ENCODE measurements around the gene BCAS1.

The BCAS1 gene

DNA sequence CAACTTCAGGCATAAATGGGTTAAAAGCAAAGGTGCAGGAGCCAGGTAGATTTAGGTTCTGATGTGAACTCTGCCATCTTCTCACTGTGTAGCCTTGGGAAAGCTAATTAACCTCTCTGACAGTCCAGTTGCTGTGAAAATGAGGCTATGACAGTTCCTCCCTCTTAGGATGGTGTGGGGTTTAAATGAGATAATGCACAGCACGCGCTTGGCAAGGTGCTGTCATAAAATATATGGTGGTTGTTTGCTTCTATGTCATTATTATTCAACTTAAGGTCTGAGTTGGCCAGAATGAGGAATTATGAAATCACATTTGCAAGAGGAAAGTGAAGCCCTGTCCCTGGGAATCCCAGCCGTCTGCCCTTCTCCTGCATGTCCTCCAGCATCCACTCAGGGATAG is 15.5 kb upstream of the BCAS1 start:
- WGBS (ENCODE audit: extremely low coverage, insufficient coverage, insufficient read length) = no CpG with 5 or more reads among the region's 3 CpGs
- H2BK5ac ChIP-seq (ENCODE audit: low read depth, low read length, poor library complexity) = no peak overlapping the region

DNA sequence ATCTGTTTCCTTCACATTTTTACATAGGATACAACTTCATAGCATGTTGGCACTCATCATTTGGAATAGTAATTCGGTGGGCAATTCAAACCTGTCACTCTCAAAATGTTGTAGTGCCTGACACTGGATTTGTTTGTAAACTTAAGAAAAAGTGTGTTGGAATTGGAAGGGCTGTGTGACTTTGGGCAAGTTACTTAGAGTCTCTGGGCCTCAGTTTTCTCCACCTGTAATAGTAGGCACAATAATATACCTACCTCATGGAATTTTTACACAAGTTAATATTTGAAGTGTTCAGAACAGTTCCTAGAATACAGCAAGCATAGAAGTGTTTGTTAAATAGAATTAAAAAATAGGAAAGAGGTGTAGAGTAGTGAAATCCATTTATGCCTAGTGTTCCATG is 15.0 kb upstream of the BCAS1 start:
- H3K9ac ChIP-seq (ENCODE audit: low read length) = no peak overlapping the region
- no peak for DNase-seq
- no peak overlapping the region for H2BK5ac ChIP-seq (ENCODE audit: low read depth, low read length, poor library complexity)
- H3K18ac ChIP-seq (ENCODE audit: low read length) = no peak overlapping the region
- H2BK12ac ChIP-seq (ENCODE audit: low read length) = no peak overlapping the region
- peaks cover 2 to 3% of the 10 kb centered on the region in 2 experiments for H3K4me1 ChIP-seq (ENCODE audit: control insufficient read depth in 1 of 2, insufficient read depth in 2 of 2, low read length in 2 of 2)
- H2AFZ ChIP-seq (ENCODE audit: insufficient read depth, low read length, poor library complexity) = no peak overlapping the region
- no peaks in the 10 kb centered on the region for H3K79me1 ChIP-seq (ENCODE audit: low read length)
- H3K4ac ChIP-seq (ENCODE audit: low read depth, low read length) = no peak overlapping the region
- H4K91ac ChIP-seq (ENCODE audit: low read depth, low read length) = no peak overlapping the region
- H2AK5ac ChIP-seq (ENCODE audit: low read length) = no peak overlapping the region
- no CpG with 5 or more reads among the region's 1 CpG for WGBS (ENCODE audit: extremely low coverage, insufficient coverage, insufficient read length)
- no peak overlapping the region for H4K12ac ChIP-seq (ENCODE audit: low read depth, low read length)
- H3K27ac ChIP-seq (ENCODE audit: low read depth, low read length) = no peak overlapping the region
- no peak overlapping the region for H3K14ac ChIP-seq (ENCODE audit: low read length)
- no peaks in the 10 kb centered on the region for H3K27me3 ChIP-seq (ENCODE audit: insufficient read depth, low read length)
- H3K4me2 ChIP-seq (ENCODE audit: low read length) = no peak overlapping the region
- H3K9me3 ChIP-seq (ENCODE audit: insufficient read depth, low read depth, low read length) = peaks cover 3% of the 10 kb centered on the region
- H3K79me2 ChIP-seq (ENCODE audit: control insufficient read depth, insufficient read depth, low read length, poor library complexity) = no peaks in the 10 kb centered on the region
- no peak overlapping the region for H3K23ac ChIP-seq (ENCODE audit: low read length)
- no peaks in the 10 kb centered on the region for H3K36me3 ChIP-seq (ENCODE audit: control insufficient read depth in 1 of 2, insufficient read depth in 2 of 2, low read length in 2 of 2)
- no peak overlapping the region for H2BK120ac ChIP-seq (ENCODE audit: insufficient read depth, low read length, poor library complexity)
- no peak overlapping the region for H3K4me3 ChIP-seq (ENCODE audit: low read depth, low read length)
- no peak overlapping the region for H4K8ac ChIP-seq (ENCODE audit: low read depth, low read length)

More for the DNA sequence above, 15.5 kb upstream of the BCAS1 start:
- DNase-seq = no peak
- Histone ChIP-seq H3K18ac (ENCODE audit: low read length) (no peak overlapping the region), H4K91ac (ENCODE audit: low read depth, low read length) (no peak overlapping the region), H3K27me3 (ENCODE audit: insufficient read depth, low read length) (no peaks in the 10 kb centered on the region), H3K14ac (ENCODE audit: low read length) (no peak overlapping the region), H3K79me1 (ENCODE audit: low read length) (no peaks in the 10 kb centered on the region), H2BK12ac (ENCODE audit: low read length) (no peak overlapping the region), H2BK120ac (ENCODE audit: insufficient read depth, low read length, poor library complexity) (no peak overlapping the region), H3K4me3 (ENCODE audit: low read depth, low read length) (no peak overlapping the region), H3K4me1 (ENCODE audit: control insufficient read depth in 1 of 2, insufficient read depth in 2 of 2, low read length in 2 of 2) (peaks cover 2 to 3% of the 10 kb centered on the region in 2 experiments), H3K27ac (ENCODE audit: low read depth, low read length) (no peak overlapping the region), H3K9ac (ENCODE audit: low read length) (no peak overlapping the region), H3K9me3 (ENCODE audit: insufficient read depth, low read depth, low read length) (peaks cover 6% of the 10 kb centered on the region), H3K36me3 (ENCODE audit: control insufficient read depth in 1 of 2, insufficient read depth in 2 of 2, low read length in 2 of 2) (no peaks in the 10 kb centered on the region), H4K12ac (ENCODE audit: low read depth, low read length) (no peak overlapping the region), H3K23ac (ENCODE audit: low read length) (no peak overlapping the region), H3K79me2 (ENCODE audit: control insufficient read depth, insufficient read depth, low read length, poor library complexity) (no peaks in the 10 kb centered on the region), H3K4me2 (ENCODE audit: low read length) (no peak overlapping the region), H4K8ac (ENCODE audit: low read depth, low read length) (no peak overlapping the region), H2AFZ (ENCODE audit: insufficient read depth, low read length, poor library complexity) (no peak overlapping the region), H3K4ac (ENCODE audit: low read depth, low read length) (no peak overlapping the region), H2AK5ac (ENCODE audit: low read length) (no peak overlapping the region)

DNA sequence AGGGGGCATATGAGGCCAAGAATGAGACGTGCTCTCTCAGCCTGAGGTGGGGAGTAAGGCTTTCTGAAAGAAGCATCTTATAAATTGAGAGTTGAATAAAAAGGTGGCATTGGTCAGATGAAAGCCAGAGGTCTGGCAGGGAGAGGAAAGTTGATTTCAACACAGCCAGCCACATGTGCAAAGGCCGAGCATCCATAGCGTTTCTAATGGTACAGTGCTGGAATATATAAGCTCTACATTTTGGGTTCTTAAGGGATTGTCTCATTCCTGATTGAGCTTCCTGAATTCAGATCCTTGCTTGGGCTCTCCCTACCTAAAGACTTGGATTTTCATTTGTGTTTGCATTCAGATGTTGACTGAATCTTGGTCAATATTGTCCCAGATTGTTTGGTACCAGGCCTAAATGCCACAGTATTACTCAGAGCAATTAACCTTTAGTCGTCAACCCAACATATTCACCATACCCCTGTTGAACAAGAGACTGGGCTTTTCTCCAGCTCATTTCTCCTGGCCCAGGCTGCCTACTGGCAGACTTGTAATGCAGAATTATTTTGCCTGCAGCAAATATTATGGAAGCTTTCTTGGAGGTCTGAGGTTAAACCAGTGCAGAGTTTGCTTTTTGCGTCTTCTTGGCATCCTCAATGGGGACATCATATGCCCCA is 14.5 kb upstream of the BCAS1 start:
- Histone ChIP-seq H3K79me1 (ENCODE audit: low read length) (no peaks in the 10 kb centered on the region), H3K79me2 (ENCODE audit: control insufficient read depth, insufficient read depth, low read length, poor library complexity) (no peaks in the 10 kb centered on the region), H3K23ac (ENCODE audit: low read length) (no peak overlapping the region), H3K4me3 (ENCODE audit: low read depth, low read length) (no peak overlapping the region), H3K27me3 (ENCODE audit: insufficient read depth, low read length) (no peaks in the 10 kb centered on the region), H2BK120ac (ENCODE audit: insufficient read depth, low read length, poor library complexity) (no peak overlapping the region), H3K18ac (ENCODE audit: low read length) (no peak overlapping the region), H3K14ac (ENCODE audit: low read length) (no peak overlapping the region), H3K9me3 (ENCODE audit: insufficient read depth, low read depth, low read length) (peaks cover 3% of the 10 kb centered on the region), H2AFZ (ENCODE audit: insufficient read depth, low read length, poor library complexity) (no peak overlapping the region), H3K36me3 (ENCODE audit: control insufficient read depth in 1 of 2, insufficient read depth in 2 of 2, low read length in 2 of 2) (no peaks in the 10 kb centered on the region), H3K4ac (ENCODE audit: low read depth, low read length) (no peak overlapping the region), H3K27ac (ENCODE audit: low read depth, low read length) (no peak overlapping the region), H3K4me2 (ENCODE audit: low read length) (no peak overlapping the region), H3K4me1 (ENCODE audit: control insufficient read depth in 1 of 2, insufficient read depth in 2 of 2, low read length in 2 of 2) (peaks cover 2 to 3% of the 10 kb centered on the region in 2 experiments), H2AK5ac (ENCODE audit: low read length) (no peak overlapping the region), H4K8ac (ENCODE audit: low read depth, low read length) (no peak overlapping the region), H4K12ac (ENCODE audit: low read depth, low read length) (no peak overlapping the region), H4K91ac (ENCODE audit: low read depth, low read length) (no peak overlapping the region), H2BK12ac (ENCODE audit: low read length) (no peak overlapping the region), H3K9ac (ENCODE audit: low read length) (no peak overlapping the region), H2BK5ac (ENCODE audit: low read depth, low read length, poor library complexity) (no peak overlapping the region)
- peak in 1 of 2 donors; percentile 16 for DNase-seq
- no CpG with 5 or more reads among the region's 5 CpGs for WGBS (ENCODE audit: extremely low coverage, insufficient coverage, insufficient read length)

DNA sequence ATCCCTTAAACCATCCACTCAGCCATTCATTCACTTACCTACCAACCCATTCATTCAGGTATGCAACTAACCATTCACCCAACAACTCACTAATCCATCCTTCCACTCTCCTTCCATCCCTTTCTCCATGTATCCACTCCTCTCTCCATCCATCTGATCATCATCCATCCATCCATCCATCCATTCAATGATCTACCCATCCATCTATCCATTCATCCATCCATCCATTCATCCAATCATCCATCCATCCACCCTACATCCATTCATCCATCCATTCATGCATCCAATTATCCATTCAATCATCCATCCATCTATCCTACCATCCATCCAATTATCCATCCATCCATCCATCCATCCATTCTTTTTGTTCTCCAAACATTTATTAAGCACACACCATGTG is 13.8 kb upstream of the BCAS1 start:
- Histone ChIP-seq H2BK12ac (ENCODE audit: low read length) (no peak overlapping the region), H3K4me1 (ENCODE audit: control insufficient read depth in 1 of 2, insufficient read depth in 2 of 2, low read length in 2 of 2) (peaks cover 2 to 3% of the 10 kb centered on the region in 2 experiments), H3K9ac (ENCODE audit: low read length) (no peak overlapping the region)

More for the DNA sequence above, 13.8 kb upstream of the BCAS1 start:
- no peak overlapping the region for H2AK5ac ChIP-seq (ENCODE audit: low read length)
- H4K8ac ChIP-seq (ENCODE audit: low read depth, low read length) = no peak overlapping the region
- no peak overlapping the region for H2AFZ ChIP-seq (ENCODE audit: insufficient read depth, low read length, poor library complexity)
- no peaks in the 10 kb centered on the region for H3K36me3 ChIP-seq (ENCODE audit: control insufficient read depth in 1 of 2, insufficient read depth in 2 of 2, low read length in 2 of 2)
- H3K23ac ChIP-seq (ENCODE audit: low read length) = no peak overlapping the region
- no peaks in the 10 kb centered on the region for H3K79me1 ChIP-seq (ENCODE audit: low read length)
- no peaks in the 10 kb centered on the region for H3K79me2 ChIP-seq (ENCODE audit: control insufficient read depth, insufficient read depth, low read length, poor library complexity)
- no peaks in the 10 kb centered on the region for H3K27me3 ChIP-seq (ENCODE audit: insufficient read depth, low read length)
- H3K14ac ChIP-seq (ENCODE audit: low read length) = no peak overlapping the region
- H3K4me3 ChIP-seq (ENCODE audit: low read depth, low read length) = no peak overlapping the region
- no peak overlapping the region for H3K4me2 ChIP-seq (ENCODE audit: low read length)
- H3K9me3 ChIP-seq (ENCODE audit: insufficient read depth, low read depth, low read length) = peaks cover 3% of the 10 kb centered on the region
- no peak overlapping the region for H3K27ac ChIP-seq (ENCODE audit: low read depth, low read length)
- no peak overlapping the region for H4K91ac ChIP-seq (ENCODE audit: low read depth, low read length)
- no peak overlapping the region for H2BK120ac ChIP-seq (ENCODE audit: insufficient read depth, low read length, poor library complexity)
- no peak overlapping the region for H3K18ac ChIP-seq (ENCODE audit: low read length)
- H2BK5ac ChIP-seq (ENCODE audit: low read depth, low read length, poor library complexity) = no peak overlapping the region
- no peak overlapping the region for H3K4ac ChIP-seq (ENCODE audit: low read depth, low read length)
- no peak for DNase-seq
- H4K12ac ChIP-seq (ENCODE audit: low read depth, low read length) = no peak overlapping the region

All from trophoblast cell (in vitro differentiated cells and primary cell).